Ascending aorta (tissue), 2 donors: Measurements from ENCODE around the gene CNOT4. TPM values are rescaled to one million over a fixed set of nuclear protein-coding genes. Genes with fewer than 3 reads are reported as not detected.

Source experiments
- DNase-seq, 2 donors: peaks; one replicate each; pipeline ENCODE4 v3.0.0-alpha.2; 2019; ENCODE audit warnings: low spot score in 2 of 2
- H3K27ac ChIP-seq, 2 donors: fragments of 200-600 bp; sonication (generic); one replicate each; pipeline ENCODE4 v1.5.1; 2016 to 2017; ENCODE audit warnings: mild to moderate bottlenecking in 1 of 2
- H3K27me3 ChIP-seq: fragments of 200-600 bp; sonication (generic); one replicate; pipeline ENCODE4 v1.5.1; 2017
- H3K36me3 ChIP-seq, 2 donors: fragments of 200-600 bp; sonication (generic); one replicate each; pipeline ENCODE4 v1.5.1; 2016
- H3K4me1 ChIP-seq, 2 donors: fragments of 200-600 bp; sonication (generic); one replicate each; pipeline ENCODE4 v1.5.1; 2016 to 2017; ENCODE audit warnings: mild to moderate bottlenecking in 1 of 2
- H3K4me3 ChIP-seq, 2 donors: fragments of 200-600 bp; sonication (generic); one replicate each; pipeline ENCODE4 v1.5.1; 2016 to 2017; ENCODE audit warnings: mild to moderate bottlenecking in 1 of 2
- H3K9me3 ChIP-seq, 2 donors: fragments of 200-600 bp; sonication (generic); one replicate each; pipeline ENCODE4 v1.5.1; 2016
- CTCF ChIP-seq, 3 experiments: fragments of 200-600 bp in 2 of 3; fragments of 450-650 bp in 1 of 3; sonication (generic) in 2 of 3; IDR thresholded peaks; one replicate each; pipeline ENCODE4 v1.5.1; 2016 to 2019; ENCODE audit warnings: antibody characterized with exemption in 3 of 3, mild to moderate bottlenecking in 1 of 3, moderate library complexity in 1 of 3
- intact Hi-C: fragments of 100-400 bp; cut with DNase I; formaldehyde crosslinking; loops from one replicate; pipeline ENCODE4 v1.15.1; 2023
- total RNA-seq: library from RNA; depleted of rRNA; stranded (reverse); fragments of >200 nt; gene quantifications from one replicate; pipeline ENCODE4 v1.1.0, GENCODE V29; 2016

The CNOT4 gene
- total RNA-seq, 1 donor from 2014 or later, result 14.8 TPM

GRCh38 chr7:135537905-135538304 lies 28.0 kb upstream of the CNOT4 start:
- intact Hi-C loops, result no loop called here
- Histone ChIP-seq H3K27me3 (no peaks in the 10 kb centered on the region), H3K36me3 (no peaks in the 10 kb centered on the region), H3K9me3 (no peaks in the 10 kb centered on the region), H3K4me3 (no peak overlapping the region), H3K4me1 (no peaks in the 10 kb centered on the region), H3K27ac (no peak overlapping the region)
- DNase-seq, result no peak
- TF ChIP-seq CTCF (IDR thresholded peaks at IDR 0.05), result no peak

GRCh38 chr7:135537453-135537852 lies 27.6 kb upstream of the CNOT4 start:
- DNase-seq, result no peak
- intact Hi-C loops, result no loop called here
- no peaks in the 10 kb centered on the region for H3K4me1 ChIP-seq
- no peak overlapping the region for H3K4me3 ChIP-seq
- TF ChIP-seq CTCF (IDR thresholded peaks at IDR 0.05), result no peak
- H3K27me3 ChIP-seq, result no peaks in the 10 kb centered on the region
- no peaks in the 10 kb centered on the region for H3K36me3 ChIP-seq
- H3K9me3 ChIP-seq, result no peaks in the 10 kb centered on the region
- no peak overlapping the region for H3K27ac ChIP-seq

- DNase-seq, result no peak
- no peaks in the 10 kb centered on the region for H3K27me3 ChIP-seq
- H3K9me3 ChIP-seq, result no peaks in the 10 kb centered on the region
- H3K27ac ChIP-seq, result no peak overlapping the region
- intact Hi-C loops, result no loop called here
- no peak for TF ChIP-seq CTCF (IDR thresholded peaks at IDR 0.05)
- H3K4me3 ChIP-seq, result no peak overlapping the region
- no peaks in the 10 kb centered on the region for H3K4me1 ChIP-seq
- no peaks in the 10 kb centered on the region for H3K36me3 ChIP-seq
Observed at GRCh38 chr7:135536150-135536549, 26.2 kb upstream of the CNOT4 start.

- DNase-seq, result no peak
- Histone ChIP-seq H3K4me3 (no peak overlapping the region), H3K27me3 (no peaks in the 10 kb centered on the region), H3K4me1 (no peaks in the 10 kb centered on the region), H3K36me3 (no peaks in the 10 kb centered on the region), H3K9me3 (no peaks in the 10 kb centered on the region), H3K27ac (no peak overlapping the region)
- no peak for TF ChIP-seq CTCF (IDR thresholded peaks at IDR 0.05)
- intact Hi-C loops, result no loop called here
Observed at GRCh38 chr7:135527025-135527424, 17.1 kb upstream of the CNOT4 start.

- H3K9me3 ChIP-seq, result no peaks in the 10 kb centered on the region
- no peak overlapping the region for H3K27ac ChIP-seq
- H3K4me3 ChIP-seq, result no peak overlapping the region
- intact Hi-C loops, result no loop called here
- DNase-seq, result no peak
- H3K27me3 ChIP-seq, result no peaks in the 10 kb centered on the region
- H3K36me3 ChIP-seq, result no peaks in the 10 kb centered on the region
- no peak for TF ChIP-seq CTCF (IDR thresholded peaks at IDR 0.05)
- no peaks in the 10 kb centered on the region for H3K4me1 ChIP-seq
Observed at GRCh38 chr7:135525426-135525825, 15.5 kb upstream of the CNOT4 start.

- intact Hi-C loops, result no loop called here
- Histone ChIP-seq H3K27me3 (no peaks in the 10 kb centered on the region), H3K36me3 (no peaks in the 10 kb centered on the region), H3K27ac (no peak overlapping the region), H3K4me1 (no peaks in the 10 kb centered on the region), H3K9me3 (no peaks in the 10 kb centered on the region), H3K4me3 (no peak overlapping the region)
- no peak for TF ChIP-seq CTCF (IDR thresholded peaks at IDR 0.05)
- no peak for DNase-seq
Observed at GRCh38 chr7:135523146-135523545, 13.2 kb upstream of the CNOT4 start.
